ENCODE results near the gene PTAFR.

PTAFR gene

DNA sequence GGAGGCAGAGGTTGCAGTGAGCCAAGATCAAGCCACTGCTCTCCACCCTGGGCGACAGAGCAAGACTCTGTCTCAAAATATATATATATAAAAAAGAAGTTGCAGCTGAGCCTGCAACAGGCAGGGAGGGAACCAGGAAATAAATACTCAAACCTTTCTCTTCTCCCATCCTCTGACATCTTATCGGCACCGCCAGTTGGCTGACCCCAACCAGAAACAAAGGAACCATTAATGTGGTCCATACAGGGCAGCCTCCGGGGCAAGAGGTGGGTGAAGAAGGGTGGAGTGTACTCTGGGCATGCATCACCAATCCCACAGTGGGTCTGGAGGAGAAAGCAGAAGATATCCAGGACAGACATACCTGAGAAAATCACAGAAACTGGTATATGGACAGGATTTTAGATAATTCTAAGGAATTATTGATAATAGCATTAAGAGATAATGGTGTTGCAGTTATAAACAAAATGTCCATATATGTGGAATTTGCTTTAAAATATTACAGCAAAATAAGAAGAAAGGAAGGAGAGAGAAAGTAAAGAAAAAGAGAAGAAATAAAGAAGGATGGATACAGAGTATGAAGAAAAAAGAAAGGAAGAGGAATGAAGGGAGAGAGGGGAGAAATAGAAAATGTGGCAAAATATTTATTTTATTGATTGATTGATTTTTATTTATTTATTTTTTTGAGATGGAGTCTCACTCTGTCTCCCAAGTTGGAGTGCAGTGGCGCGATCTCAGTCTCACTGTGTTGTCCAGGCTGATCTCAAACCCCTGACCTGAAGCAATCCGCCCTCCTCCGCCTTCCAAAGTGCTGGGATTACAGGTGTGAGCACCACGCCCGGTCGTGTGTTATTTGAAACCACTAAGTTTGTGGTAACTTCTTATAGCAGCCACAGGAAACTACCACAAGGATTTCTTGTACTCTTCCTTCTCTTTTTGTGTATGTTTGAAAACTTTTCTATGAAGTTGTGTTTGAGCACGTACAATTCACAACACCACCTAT lies 4.1 kb upstream of the PTAFR start:
- POLR2A ChIA-PET = no interaction called here
- CTCF ChIA-PET = no interaction called here
- TF ChIP-seq, protein P1, sequence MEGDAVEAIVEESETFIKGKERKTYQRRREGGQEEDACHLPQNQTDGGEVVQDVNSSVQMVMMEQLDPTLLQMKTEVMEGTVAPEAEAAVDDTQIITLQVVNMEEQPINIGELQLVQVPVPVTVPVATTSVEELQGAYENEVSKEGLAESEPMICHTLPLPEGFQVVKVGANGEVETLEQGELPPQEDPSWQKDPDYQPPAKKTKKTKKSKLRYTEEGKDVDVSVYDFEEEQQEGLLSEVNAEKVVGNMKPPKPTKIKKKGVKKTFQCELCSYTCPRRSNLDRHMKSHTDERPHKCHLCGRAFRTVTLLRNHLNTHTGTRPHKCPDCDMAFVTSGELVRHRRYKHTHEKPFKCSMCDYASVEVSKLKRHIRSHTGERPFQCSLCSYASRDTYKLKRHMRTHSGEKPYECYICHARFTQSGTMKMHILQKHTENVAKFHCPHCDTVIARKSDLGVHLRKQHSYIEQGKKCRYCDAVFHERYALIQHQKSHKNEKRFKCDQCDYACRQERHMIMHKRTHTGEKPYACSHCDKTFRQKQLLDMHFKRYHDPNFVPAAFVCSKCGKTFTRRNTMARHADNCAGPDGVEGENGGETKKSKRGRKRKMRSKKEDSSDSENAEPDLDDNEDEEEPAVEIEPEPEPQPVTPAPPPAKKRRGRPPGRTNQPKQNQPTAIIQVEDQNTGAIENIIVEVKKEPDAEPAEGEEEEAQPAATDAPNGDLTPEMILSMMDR (IDR thresholded peaks at IDR 0.05; ENCODE audit: control extremely low read depth, extremely low read depth, low read depth, missing control alignments) = no peak
- DNase-seq (ENCODE audit: extremely low spot score) = no peak

DNA sequence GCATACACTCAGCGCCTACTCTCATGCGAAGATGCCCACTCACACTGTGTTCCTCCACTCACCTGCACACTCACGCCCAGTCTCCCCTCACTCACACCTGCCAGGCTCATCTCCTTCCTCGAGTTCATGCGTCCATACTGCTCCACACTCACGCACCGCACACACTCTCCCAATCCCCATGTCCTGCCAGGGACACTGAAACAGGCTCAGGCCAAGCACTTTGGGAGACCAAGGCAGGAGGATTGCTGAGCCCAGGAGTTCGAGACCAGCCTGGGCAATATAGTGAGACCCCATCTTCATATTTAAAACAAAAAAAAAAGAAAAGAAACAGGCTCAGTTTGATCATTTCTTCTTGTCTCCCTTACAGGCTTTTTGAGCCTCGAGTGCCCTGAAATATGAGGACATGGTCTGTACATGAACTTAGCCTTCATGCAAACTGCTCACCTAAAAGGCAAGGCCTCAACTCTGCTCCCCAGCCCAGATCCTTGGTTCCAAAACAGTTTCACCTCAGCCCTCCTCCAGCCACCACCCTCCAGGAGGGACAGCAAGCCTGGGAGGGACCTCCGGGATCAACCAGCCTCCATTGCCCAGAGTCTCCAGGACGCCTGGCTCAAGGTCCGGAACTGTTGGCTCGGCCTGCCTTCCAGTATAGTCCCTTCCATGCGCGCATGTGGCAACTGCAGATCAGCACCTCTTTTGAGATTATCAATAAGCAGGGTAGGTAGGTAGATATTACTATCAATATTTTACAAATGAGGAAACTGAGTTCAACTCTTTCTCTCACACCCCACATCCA lies 2.4 kb upstream of the PTAFR start:
- POLR2A ChIA-PET = no interaction called here
- DNase-seq (ENCODE audit: extremely low spot score) = no peak
- TF ChIP-seq, protein P1 (IDR thresholded peaks at IDR 0.05; ENCODE audit: control extremely low read depth, extremely low read depth, low read depth, missing control alignments) = no peak
- CTCF ChIA-PET = no interaction called here

- TF ChIP-seq, protein P1 (IDR thresholded peaks at IDR 0.05; ENCODE audit: control extremely low read depth, extremely low read depth, low read depth, missing control alignments) = no peak
- ChIA-PET CTCF (interaction anchor here (0.8 to 2.5 kb wide), 5 partner anchors 9 to 85 kb away, joined by 3 to 9 read pairs (median 5); no protein-coding TSS in a partner anchor), POLR2A (interaction anchor here (0.6 kb wide), 1 partner anchor 33 kb away, joined by 4 read pairs; no protein-coding TSS in a partner anchor)
- DNase-seq (ENCODE audit: extremely low spot score) = no peak
Measured at GRCh38 chr1:28175955-28176485, 470 bp downstream of the PTAFR start.

GRCh38 chr1:28173980-28174297 lies 2.6 kb downstream of the PTAFR start:
- TF ChIP-seq, protein P1 (IDR thresholded peaks at IDR 0.05; ENCODE audit: control extremely low read depth, extremely low read depth, low read depth, missing control alignments) = no peak
- ChIA-PET POLR2A (no interaction called here), CTCF (interaction anchor here (1.3 to 2.5 kb wide), 4 partner anchors 28 to 86 kb away, joined by 3 to 9 read pairs (median 4); partner anchors contain the start of gene EYA3)
- no peak for DNase-seq (ENCODE audit: extremely low spot score)

GRCh38 chr1:28173151-28173979 lies 3.1 kb downstream of the PTAFR start:
- POLR2A ChIA-PET = interaction anchor here (0.7 to 0.9 kb wide), 3 partner anchors 25 to 54 kb away, joined by 3 to 17 read pairs (median 3); no protein-coding TSS in a partner anchor
- CTCF ChIA-PET = interaction anchor here (0.7 to 2.5 kb wide), 10 partner anchors 10 to 85 kb away, joined by 3 to 9 read pairs (median 3); partner anchors contain the start of gene EYA3
- DNase-seq (ENCODE audit: extremely low spot score) = no peak
- TF ChIP-seq, protein P1 (IDR thresholded peaks at IDR 0.05; ENCODE audit: control extremely low read depth, extremely low read depth, low read depth, missing control alignments) = no peak
